Thyroid gland (tissue), 4 donors: ENCODE data around the gene NPAT. TPM values are rescaled to one million over a fixed set of nuclear protein-coding genes. Genes with fewer than 3 reads are reported as not detected.
"Not testable (repeated sequence)": the region's sequence is repeated elsewhere in the genome, so short reads cannot be mapped to it uniquely, and the experiment has no call there.

Experiments
- DNase-seq, 2 donors: peaks; one replicate each; pipeline ENCODE4 v3.0.0-alpha.2; 2019
- H3K27ac ChIP-seq, 3 donors: fragments of 200-600 bp; sonication (generic); 1 replicate in 2 of 3; 2 replicates in 1 of 3; pipeline ENCODE4 v1.5.1; 2016 to 2019; ENCODE audit warnings: mild to moderate bottlenecking in 1 of 3, moderate library complexity in 1 of 3
- H3K27me3 ChIP-seq: fragments of 200-600 bp; sonication (generic); one replicate; pipeline ENCODE4 v1.5.1; 2019
- H3K36me3 ChIP-seq, 2 donors: fragments of 200-600 bp; sonication (generic); one replicate each; pipeline ENCODE4 v1.5.1; 2016 to 2019
- H3K4me1 ChIP-seq, 2 donors: fragments of 200-600 bp; sonication (generic); one replicate each; pipeline ENCODE4 v1.5.1; 2017 to 2019
- H3K4me3 ChIP-seq, 3 donors: fragments of 200-600 bp; sonication (generic); replicated peaks in 1 of 3; 1 replicate in 2 of 3; 2 replicates in 1 of 3; pipeline ENCODE4 v1.5.1; 2016; ENCODE audit warnings: mild to moderate bottlenecking in 1 of 3
- H3K9me3 ChIP-seq: fragments of 200-600 bp; sonication (generic); one replicate; pipeline ENCODE4 v1.5.1; 2017
- POLR2A ChIP-seq, 2 donors: fragments of 450-650 bp; IDR thresholded peaks; one replicate each; pipeline ENCODE4 v1.6.1; 2017; ENCODE audit warnings: antibody characterized with exemption in 2 of 2, mild to moderate bottlenecking in 2 of 2, moderate library complexity in 1 of 2
- WGBS, 2 donors: methylation state at CpG; one replicate each; pipeline ENCODE4 v1.1.5; 2017; 5-methylcytosine and 5-hydroxymethylcytosine counted together
- intact Hi-C: fragments of 100-400 bp; cut with DNase I; formaldehyde crosslinking; loops from one replicate; pipeline ENCODE4 v1.15.1; 2023
- total RNA-seq, 4 donors: library from RNA; depleted of rRNA; stranded (reverse); fragments of >200 nt; gene quantifications; one replicate each; pipeline ENCODE4 v1.2.3, GENCODE V29; 2016
- TF ChIP-seq, protein P1 (sequence below), 6 experiments: fragments of 200-600 bp in 3 of 6; fragments of 450-650 bp in 3 of 6; sonication (generic) in 3 of 6; IDR thresholded peaks; one replicate each; pipeline ENCODE4 v1.5.1; 2016 to 2019; ENCODE audit warnings: antibody characterized with exemption in 6 of 6, mild to moderate bottlenecking in 2 of 6, inconsistent platforms in 1 of 6, moderate library complexity in 1 of 6

Gene NPAT
- total RNA-seq, 4 donors from 2014 or later = 20.6 to 48.0 (median 27.4) TPM

DNA sequence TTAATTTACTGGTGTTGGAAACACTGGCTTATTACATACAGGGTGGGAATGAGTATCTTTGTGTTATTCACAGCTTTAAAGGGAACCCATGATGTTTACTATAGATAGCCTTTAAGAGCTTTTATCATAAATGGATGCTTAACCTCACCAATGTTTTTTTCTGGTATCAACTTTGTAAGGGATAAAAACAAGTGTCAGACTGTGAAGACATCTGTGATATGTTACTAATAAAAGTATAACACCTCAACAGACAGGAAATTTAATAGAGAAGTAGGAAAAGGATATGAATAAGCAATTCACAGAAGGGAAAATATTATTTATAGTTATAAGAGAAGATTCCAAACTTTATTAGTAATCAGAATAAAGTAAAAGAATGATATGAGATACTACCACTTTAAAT lies 54.8 kb downstream of the NPAT start:
- Histone ChIP-seq H3K9me3 (no peaks in the 10 kb centered on the region), H3K36me3 (peaks cover 0 to 6% of the 10 kb centered on the region in 2 donors), H3K27me3 (no peaks in the 10 kb centered on the region), H3K4me1 (peaks cover 4 to 8% of the 10 kb centered on the region in 2 donors), H3K4me3 (no peak overlapping the region), H3K27ac (no peak overlapping the region)
- intact Hi-C loops = no loop called here
- DNase-seq = no peak
- no peak for TF ChIP-seq POLR2A (IDR thresholded peaks at IDR 0.05)
- TF ChIP-seq, protein P1, sequence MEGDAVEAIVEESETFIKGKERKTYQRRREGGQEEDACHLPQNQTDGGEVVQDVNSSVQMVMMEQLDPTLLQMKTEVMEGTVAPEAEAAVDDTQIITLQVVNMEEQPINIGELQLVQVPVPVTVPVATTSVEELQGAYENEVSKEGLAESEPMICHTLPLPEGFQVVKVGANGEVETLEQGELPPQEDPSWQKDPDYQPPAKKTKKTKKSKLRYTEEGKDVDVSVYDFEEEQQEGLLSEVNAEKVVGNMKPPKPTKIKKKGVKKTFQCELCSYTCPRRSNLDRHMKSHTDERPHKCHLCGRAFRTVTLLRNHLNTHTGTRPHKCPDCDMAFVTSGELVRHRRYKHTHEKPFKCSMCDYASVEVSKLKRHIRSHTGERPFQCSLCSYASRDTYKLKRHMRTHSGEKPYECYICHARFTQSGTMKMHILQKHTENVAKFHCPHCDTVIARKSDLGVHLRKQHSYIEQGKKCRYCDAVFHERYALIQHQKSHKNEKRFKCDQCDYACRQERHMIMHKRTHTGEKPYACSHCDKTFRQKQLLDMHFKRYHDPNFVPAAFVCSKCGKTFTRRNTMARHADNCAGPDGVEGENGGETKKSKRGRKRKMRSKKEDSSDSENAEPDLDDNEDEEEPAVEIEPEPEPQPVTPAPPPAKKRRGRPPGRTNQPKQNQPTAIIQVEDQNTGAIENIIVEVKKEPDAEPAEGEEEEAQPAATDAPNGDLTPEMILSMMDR (IDR thresholded peaks at IDR 0.05) = no peak

DNA sequence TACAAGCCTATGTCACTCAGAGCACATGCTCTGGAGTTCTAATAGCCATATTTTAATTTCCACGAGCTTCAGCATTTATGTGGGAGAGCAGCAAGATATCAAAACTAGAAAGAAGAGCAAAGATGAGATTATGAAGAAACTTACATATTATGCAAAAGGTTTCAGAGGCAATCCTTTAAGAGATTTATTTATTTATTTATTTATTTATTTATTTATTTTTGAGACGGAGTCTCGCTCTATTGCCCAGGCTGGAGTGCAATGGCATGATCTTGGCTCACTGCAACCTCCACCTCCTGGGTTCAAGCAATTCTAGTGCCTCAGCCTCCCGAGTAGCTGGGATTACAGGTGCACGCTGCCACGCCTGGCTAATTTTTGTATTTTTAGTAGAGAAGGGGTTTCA lies 59.6 kb downstream of the NPAT start:
- H3K27me3 ChIP-seq, DNase-seq, H3K4me1 ChIP-seq, H3K4me3 ChIP-seq, H3K9me3 ChIP-seq, intact Hi-C loops: not testable (repeated sequence)
- 76 to 80% methylated on average over 6 of the region's 6 CpGs for WGBS, 2 donors
- H3K36me3 ChIP-seq = peaks cover 0 to 22% of the 10 kb centered on the region in 2 donors
- H3K27ac ChIP-seq = peak overlapping the region in 1 of 3 donors; percentile 55

DNA sequence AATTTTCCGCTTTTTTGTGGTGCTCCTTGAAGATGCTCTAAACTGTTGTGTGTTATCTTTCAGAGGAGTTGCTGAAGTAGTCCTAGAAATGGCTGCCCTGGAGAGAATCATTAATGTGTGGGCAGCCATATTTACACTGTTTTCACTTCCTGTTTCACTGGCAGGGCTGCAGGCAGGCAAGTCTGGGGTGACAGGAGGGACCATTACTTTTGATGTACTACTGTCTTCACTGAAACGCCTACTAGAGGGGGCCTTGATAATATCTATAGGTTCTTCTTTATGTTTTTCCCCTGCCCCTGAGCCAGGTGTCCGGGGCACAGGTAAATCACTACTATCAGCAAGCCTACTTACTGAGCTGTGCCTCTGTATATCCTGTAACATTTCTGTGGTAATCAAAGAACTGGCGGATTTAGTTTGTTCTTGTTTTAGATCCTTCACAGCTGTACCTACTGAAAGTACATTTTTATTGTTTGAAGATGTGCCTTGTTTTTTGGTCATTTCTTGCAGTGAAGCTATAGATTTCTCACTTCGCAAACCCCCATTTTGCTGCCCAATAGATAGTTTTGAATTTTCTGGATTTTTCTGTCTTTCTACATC lies 61.4 kb downstream of the NPAT start:
- intact Hi-C loops = no loop called here
- no peak for DNase-seq
- H3K27me3 ChIP-seq = no peaks in the 10 kb centered on the region
- 93 to 98% methylated on average over 5 of the region's 5 CpGs for WGBS, 2 donors
- no peaks in the 10 kb centered on the region for H3K4me1 ChIP-seq
- H3K36me3 ChIP-seq = peaks cover 0 to 22% of the 10 kb centered on the region in 2 donors
- TF ChIP-seq, protein P1 (IDR thresholded peaks at IDR 0.05) = no peak
- TF ChIP-seq POLR2A (IDR thresholded peaks at IDR 0.05) = no peak
- H3K27ac ChIP-seq = no peak overlapping the region
- H3K9me3 ChIP-seq = no peaks in the 10 kb centered on the region
- no peak overlapping the region for H3K4me3 ChIP-seq

DNA sequence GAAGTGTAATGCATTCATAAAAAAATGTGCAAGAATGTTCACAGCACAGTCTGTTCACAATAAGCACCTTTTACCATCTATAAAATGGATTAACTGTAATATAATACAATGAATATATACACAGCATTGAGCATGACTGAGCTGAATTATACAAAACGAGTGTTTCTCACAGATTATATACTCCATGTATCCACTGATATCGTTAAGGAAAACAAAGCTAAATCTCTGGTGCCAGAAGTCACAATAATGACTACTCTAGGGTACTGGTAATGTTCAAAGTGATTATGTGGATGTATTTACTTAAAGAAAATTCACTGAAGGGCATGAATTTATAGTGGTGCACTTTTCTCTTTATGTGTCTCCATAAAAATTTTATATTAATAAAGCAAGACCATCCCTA lies 67.8 kb downstream of the NPAT start:
- Histone ChIP-seq H3K27me3 (no peaks in the 10 kb centered on the region), H3K9me3 (no peaks in the 10 kb centered on the region), H3K4me1 (no peaks in the 10 kb centered on the region), H3K4me3 (no peak overlapping the region), H3K27ac (no peak overlapping the region), H3K36me3 (peaks cover 4 to 10% of the 10 kb centered on the region in 2 donors)
- TF ChIP-seq, protein P1 (IDR thresholded peaks at IDR 0.05) = no peak
- TF ChIP-seq POLR2A (IDR thresholded peaks at IDR 0.05) = no peak
- intact Hi-C loops = no loop called here
- 84 to 89% methylated on average over 2 of the region's 2 CpGs for WGBS, 2 donors
- DNase-seq = no peak

DNA sequence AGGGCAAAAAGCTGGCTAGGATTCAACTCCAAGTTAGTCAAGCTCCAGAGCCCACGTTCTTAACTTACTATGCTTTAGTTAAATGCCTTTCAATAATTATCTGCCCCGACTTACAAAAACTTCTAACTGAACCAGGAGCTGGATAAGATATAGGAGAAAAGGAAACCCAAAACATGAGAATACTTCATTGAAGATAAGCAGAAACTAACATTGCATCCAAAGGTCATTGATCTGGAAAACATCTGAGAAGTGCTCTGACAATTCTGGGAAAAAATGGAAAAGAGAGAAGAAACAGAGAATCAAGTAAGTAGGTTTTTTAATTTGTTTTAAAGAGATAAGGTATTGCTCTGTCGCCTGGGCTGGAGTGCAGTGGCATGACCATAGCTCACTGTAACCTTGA lies 73.9 kb downstream of the NPAT start:
- H3K36me3 ChIP-seq = peaks cover 13 to 32% of the 10 kb centered on the region in 2 donors
- peak overlapping the region in 1 of 3 donors; percentile 21 for H3K27ac ChIP-seq
- H3K4me3 ChIP-seq = no peak overlapping the region
- 60 to 64% methylated on average over 3 of the region's 3 CpGs for WGBS, 2 donors
- intact Hi-C loops = no loop called here
- no peaks in the 10 kb centered on the region for H3K27me3 ChIP-seq
- H3K4me1 ChIP-seq = no peaks in the 10 kb centered on the region
- no peaks in the 10 kb centered on the region for H3K9me3 ChIP-seq
- TF ChIP-seq, protein P1 (IDR thresholded peaks at IDR 0.05) = no peak
- no peak for TF ChIP-seq POLR2A (IDR thresholded peaks at IDR 0.05)
- DNase-seq = no peak
